GM19395 (cell line): ENCODE measurements around the gene SLC24A4.

Experiments used
- ATAC-seq: cut with Tn5 transposase; IDR thresholded peaks from one replicate; pipeline ENCODE4 v1.9.1; 2021; ENCODE audit warnings: mild to moderate bottlenecking, moderate library complexity; ENCODE audit not compliant: unreplicated experiment

SLC24A4 gene

GRCh38 chr14:92316176-92316575, 6.8 kb upstream of the SLC24A4 start:
- no peak for ATAC-seq

DNA sequence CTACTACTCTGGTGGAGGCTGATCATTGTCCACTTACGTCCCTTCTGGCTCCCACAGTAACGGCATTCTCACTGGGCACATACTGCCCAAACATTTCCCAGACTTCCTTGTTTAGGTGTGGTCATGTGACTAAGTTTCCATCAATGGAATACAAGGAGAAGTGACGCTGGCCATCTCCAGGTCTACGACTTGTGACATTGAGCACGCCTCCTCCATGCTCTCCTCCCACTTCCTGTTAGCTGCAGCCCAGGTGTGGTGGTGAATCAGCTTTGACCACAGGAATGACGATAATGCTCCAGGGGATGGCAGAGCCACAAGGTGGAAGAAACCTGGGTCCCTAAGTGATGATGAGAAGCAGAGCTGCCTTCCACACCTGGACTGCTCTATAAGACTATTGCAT, 6.0 kb upstream of the SLC24A4 start:
- no peak for ATAC-seq

DNA sequence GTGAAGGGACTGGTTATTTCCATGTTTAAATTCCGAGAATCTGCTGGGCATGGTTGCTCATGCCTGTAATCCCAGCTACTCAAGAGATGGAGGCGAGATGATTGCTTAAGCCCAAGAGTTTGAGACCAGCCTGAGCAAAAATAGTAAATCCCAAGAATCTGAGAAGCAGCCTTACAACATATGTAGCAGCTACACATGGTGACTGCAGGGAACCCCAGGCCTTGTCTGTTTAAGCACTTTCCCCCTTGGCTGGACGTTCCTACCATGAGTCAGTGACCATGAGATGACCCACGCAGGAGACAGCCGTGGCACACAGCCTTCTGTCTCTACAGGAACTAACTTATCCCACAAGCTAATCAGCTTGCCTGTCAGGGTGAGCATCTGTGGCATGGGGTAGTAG, 5.5 kb upstream of the SLC24A4 start:
- ATAC-seq: no peak

- no peak for ATAC-seq
These were observed 1.3 kb upstream of the SLC24A4 start for GRCh38 chr14:92321701-92322100.

- no peak for ATAC-seq
These were observed 449 bp upstream of the SLC24A4 start for GRCh38 chr14:92322516-92322915.

DNA sequence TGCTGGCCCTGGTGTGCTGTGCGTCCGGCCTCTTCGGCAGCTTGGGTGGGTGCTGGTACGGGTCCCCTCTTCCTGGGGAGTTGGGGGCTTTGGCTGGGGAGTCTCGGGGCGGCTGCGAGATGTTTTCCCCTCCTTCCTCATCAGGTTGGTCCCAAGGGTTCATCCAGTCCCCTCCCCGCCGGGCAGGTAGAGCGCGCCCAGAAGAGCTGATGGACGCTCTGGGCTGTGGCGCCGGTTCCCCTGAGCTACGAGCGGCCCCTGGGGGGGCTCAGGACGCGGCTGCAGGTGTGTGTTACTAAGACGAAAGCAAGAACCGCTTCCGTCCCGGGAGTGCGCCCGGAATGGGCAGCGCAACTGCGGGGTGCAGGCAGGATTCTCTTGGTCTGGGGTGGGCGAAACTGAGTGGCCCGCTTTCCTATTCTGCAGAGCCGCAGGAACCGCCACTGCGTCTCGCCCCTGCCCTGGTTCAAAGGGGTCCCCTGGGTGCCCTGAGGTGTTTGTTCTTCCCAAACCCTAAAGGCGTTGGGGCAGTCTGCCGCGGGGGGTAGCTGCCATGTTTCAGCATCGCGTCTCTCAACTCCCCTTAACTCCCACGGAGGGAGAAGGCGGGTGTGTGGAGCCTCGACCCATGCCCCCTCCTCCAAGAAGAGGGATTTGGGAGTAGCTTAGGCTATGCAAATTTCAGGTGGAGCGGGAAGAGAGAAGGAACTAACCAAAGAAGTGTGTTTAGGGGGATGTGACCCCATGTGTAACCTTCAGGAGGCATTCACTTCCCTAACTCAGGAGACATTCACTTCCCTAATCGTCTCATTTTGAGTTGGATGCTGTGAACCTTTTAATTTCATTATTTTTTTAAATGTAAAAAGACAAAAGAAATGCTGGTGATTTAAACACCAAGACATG, 1.2 kb downstream of the SLC24A4 start:
- ATAC-seq: no peak

DNA sequence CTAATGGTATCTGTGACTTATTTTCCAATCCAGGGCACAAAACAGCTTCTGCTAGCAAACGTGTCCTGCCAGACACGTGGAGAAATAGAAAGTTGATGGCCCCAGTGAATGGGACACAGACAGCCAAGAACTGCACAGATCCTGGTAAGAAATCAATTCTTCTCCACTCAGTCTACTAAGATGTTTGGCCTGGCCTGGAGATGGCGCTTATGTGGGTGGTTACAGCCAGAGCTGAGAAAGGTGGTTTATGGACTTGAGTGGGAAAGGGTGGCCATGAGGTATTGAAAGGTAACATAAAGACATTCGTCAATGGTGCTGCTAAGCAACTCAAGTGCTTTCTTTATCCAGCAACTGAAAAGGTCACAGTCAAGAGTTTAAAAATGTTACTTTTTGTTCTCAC, 2.9 kb downstream of the SLC24A4 start:
- no peak for ATAC-seq

DNA sequence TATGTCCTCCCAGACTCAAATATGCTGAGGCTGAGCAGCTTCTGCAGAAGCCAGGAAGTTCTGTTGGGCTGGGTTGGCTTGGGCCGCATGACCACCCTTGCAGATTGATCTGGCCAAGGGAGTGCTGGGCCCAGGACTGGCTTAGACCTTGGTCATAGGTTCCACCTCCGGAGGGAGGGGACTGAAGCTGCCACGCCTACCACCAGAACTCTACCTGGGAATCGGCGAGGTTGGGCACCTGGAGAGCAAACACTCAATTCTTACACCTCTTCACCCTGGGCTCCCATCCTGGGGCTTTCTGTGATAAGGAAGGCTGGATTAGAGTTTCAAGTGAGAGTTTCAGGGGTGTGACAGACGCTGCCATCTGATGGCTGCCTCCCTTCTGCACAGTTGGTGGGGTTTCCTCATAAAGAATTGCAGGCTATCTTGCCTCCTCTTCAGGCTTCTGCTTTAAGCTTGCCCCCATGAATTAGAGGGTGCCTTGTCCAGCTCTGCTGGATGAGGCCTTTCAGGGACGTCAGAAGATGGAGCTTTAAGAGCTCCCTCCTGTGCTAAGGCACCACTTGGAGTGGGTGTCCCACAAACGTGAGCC, 5.8 kb downstream of the SLC24A4 start:
- ATAC-seq: no peak

DNA sequence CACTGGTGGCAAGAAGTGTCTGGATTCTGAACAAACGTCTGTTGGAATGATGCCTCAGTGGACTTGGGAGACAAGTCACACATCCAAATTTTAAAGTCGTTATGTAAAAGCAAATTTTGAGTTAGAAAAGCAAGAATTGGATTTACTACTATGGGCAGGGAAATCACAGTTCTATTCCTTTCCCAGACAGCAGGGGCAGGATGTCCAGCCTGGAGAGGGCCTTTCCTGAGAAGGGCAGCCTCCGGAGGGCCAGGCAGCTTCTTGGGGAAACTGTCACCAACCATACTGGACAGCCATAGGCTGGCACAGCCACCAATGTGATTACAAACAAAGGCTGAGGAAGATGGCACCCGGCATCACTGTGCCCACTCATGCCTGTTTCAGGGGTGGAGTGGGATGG, 11.1 kb downstream of the SLC24A4 start:
- no peak for ATAC-seq

DNA sequence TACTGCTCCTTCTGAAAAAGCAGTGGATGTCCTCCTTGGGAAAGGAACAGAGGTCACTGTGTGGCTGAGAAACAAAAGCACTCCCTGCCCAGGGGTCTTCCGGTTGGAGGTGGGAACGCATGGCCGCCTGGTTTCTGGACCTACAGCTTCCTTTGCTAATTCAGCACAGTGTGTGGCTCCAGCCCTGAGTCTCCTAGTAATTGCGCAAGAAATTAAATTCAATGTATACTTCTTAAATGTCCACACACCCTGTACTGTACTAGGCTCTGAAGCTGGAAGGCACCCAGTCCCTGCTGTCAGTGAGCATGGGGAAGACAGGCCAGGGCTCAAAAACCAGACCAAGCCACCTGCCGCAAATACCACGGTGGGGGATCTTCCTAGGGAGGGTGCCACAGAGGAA, 13.4 kb downstream of the SLC24A4 start:
- ATAC-seq: no peak

DNA sequence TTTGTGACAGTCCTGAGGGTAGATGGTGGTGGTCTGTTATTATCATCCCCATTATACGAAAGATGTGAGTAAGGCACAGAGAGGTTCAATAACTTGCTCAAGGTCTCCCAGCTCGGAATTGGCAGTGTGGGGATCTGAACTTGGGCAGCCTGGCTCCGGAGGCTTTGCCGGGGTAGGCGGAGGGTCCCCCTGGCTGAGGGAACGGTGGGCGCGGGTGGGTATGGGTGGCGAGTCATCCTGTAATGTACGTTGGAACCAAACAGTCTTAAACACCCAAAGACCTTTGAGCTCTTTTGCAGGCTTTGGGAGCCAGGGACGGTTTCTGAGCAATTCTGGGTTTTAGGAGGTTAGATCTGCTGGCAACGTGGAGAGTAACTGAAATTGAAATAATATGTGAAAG, 16.5 kb downstream of the SLC24A4 start:
- no peak for ATAC-seq

DNA sequence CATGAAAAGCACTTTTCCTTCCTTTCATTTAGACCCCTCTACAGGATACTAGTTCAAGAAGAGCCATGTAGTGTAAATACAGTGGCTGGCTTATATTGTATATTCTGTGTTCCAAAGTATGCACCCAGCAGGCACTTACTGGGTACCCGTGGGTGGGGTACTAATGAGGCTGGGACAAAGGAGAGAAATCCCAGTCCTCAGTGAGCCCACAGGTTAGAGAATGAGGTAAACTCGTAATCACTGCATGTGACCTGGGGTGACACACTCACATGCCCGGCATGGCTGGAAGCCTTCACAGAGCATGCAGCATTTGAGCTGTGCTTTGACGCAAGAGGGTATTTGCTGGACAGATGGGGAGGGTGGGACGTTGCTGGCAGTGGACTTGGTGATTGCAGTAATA, 17.1 kb downstream of the SLC24A4 start:
- no peak for ATAC-seq

GRCh38 chr14:92340931-92341330, 18.0 kb downstream of the SLC24A4 start:
- no peak for ATAC-seq

GRCh38 chr14:92341791-92342190, 18.8 kb downstream of the SLC24A4 start:
- no peak for ATAC-seq

GRCh38 chr14:92348154-92348553, 25.2 kb downstream of the SLC24A4 start:
- no peak for ATAC-seq

DNA sequence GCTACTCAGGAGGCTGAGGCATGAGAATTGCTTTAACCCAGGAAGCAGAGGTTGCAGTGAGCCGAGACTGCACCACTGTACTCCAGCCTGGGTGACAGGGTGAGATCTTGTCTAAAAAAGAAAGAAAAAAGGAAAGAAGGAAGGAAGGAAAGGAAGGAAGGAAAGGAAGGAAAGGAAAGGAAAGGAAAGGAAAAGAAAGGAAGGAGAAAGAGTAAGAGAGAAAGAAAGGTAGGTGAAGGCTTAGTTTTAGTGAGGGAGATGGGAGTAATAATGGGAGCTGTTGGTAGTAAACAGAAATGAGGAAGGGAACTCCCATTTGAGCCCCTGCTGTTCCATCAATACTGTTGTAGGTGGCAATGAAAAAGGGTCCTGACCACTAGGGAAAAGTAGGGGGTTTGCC, 28.8 kb downstream of the SLC24A4 start:
- no peak for ATAC-seq

GRCh38 chr14:92352158-92352985, 29.4 kb downstream of the SLC24A4 start:
- no peak for ATAC-seq

- ATAC-seq: no peak
These were observed 30.5 kb downstream of the SLC24A4 start for GRCh38 chr14:92353447-92353846.

GRCh38 chr14:92356677-92357076, 33.7 kb downstream of the SLC24A4 start:
- ATAC-seq: no peak

- no peak for ATAC-seq
These were observed 37.8 kb downstream of the SLC24A4 start for GRCh38 chr14:92360651-92361370.

DNA sequence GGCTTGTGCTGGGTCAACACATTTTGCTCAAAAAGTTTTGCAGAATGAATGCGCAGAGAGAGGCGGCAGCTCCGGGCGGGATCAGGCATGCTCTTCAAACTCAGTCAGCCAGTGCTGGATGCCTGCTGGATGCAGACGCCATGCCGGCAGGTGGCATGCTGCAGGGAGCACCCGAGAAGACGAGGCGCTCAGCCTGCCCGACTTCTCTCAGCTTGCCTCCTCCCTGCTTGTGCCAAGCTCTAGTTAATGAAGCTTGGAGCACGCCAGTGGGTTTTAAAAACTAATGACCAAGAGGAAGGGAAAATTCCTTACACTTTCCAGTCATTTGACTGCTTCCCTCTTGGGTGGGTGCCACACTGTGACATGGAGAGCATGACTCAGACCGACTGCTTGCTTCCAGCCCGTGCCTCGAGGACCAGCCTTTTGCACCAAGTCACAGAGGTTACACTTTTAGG, 39.8 kb downstream of the SLC24A4 start:
- no peak for ATAC-seq
